Measurements from ENCODE around the gene ARHGEF16.

DNA sequence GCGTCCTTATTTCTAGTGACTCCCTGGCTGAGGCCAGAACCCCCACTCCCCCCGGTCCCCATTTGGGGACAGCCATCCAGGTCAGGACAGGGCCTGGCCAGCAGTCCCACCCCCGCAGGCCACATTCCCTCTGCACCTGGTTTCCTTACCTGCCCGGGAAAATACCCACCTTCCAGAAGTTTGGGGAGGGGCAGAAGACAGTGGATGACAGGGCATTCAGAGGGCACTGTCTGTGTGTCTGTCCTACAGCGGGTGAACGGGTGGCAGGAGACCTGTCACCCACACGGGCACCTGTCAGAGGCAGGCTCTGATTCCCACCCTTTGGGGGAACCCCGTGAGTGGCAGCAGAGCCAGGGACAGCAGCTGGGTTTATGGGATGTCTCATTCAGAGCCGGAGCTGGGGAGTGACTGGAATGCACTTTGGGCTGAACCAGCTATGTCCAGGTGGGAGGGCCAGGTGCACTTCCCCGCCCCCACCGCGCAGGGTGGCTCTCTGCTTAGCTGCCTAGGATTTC, 2.0 kb downstream of the ARHGEF16 start:
- TF ChIP-seq MAX (IDR thresholded peaks at IDR 0.05) (no peak), TCF12 (IDR thresholded peaks at IDR 0.05; ENCODE audit: low read depth) (no peak), FOXM1 (IDR thresholded peaks at IDR 0.05; ENCODE audit: borderline replicate concordance, low read depth) (no peak), CEBPB (IDR thresholded peaks at IDR 0.05) (no peak), EGR1 (IDR thresholded peaks at IDR 0.05) (no peak), CREB1 (IDR thresholded peaks at IDR 0.05; ENCODE audit: low read depth) (no peak), REST (IDR thresholded peaks at IDR 0.05; ENCODE audit: low read depth) (no peak), RAD21 (IDR thresholded peaks at IDR 0.05; ENCODE audit: low read depth) (no peak), EP300 (IDR thresholded peaks at IDR 0.05; ENCODE audit: borderline replicate concordance) (no peak), TAF1 (IDR thresholded peaks at IDR 0.05; ENCODE audit: low read depth) (no peak), ZBTB7A (IDR thresholded peaks at IDR 0.05; ENCODE audit: low read depth) (no peak)

Measured in Ishikawa (cell line).